GM12873 (cell line): ENCODE measurements around the gene JARID2.

ENCODE experiments used
- TF ChIP-seq, protein P1 (sequence below): IDR thresholded peaks from 2 replicates; pipeline ENCODE4 v1.5.1; 2012; ENCODE audit warnings: low read depth, mild to moderate bottlenecking, moderate library complexity, low read length, control low read depth; ENCODE audit not compliant: insufficient read depth; ENCODE audit errors: missing control alignments

The JARID2 gene

DNA sequence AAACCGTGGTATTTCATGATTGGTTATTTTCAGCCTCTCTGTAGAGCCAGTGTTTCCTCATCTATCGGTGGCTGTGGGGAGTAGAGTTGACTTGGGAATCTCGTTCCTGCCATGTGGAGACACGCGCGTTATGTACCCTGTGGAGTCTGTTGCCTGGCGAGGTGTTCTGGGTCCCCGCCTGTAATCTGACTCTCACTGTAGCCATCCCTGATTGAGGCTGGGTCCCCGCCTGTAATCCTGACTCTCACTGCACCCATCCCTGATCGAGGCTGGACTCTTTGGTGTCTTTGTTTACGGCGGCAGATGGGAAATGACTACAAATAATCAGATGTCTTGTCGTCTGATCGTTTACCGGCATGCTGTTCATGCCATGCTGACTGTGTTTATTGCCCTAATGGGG is 263.1 kb downstream of the JARID2 start:
- TF ChIP-seq, protein P1, sequence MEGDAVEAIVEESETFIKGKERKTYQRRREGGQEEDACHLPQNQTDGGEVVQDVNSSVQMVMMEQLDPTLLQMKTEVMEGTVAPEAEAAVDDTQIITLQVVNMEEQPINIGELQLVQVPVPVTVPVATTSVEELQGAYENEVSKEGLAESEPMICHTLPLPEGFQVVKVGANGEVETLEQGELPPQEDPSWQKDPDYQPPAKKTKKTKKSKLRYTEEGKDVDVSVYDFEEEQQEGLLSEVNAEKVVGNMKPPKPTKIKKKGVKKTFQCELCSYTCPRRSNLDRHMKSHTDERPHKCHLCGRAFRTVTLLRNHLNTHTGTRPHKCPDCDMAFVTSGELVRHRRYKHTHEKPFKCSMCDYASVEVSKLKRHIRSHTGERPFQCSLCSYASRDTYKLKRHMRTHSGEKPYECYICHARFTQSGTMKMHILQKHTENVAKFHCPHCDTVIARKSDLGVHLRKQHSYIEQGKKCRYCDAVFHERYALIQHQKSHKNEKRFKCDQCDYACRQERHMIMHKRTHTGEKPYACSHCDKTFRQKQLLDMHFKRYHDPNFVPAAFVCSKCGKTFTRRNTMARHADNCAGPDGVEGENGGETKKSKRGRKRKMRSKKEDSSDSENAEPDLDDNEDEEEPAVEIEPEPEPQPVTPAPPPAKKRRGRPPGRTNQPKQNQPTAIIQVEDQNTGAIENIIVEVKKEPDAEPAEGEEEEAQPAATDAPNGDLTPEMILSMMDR, result no peak

DNA sequence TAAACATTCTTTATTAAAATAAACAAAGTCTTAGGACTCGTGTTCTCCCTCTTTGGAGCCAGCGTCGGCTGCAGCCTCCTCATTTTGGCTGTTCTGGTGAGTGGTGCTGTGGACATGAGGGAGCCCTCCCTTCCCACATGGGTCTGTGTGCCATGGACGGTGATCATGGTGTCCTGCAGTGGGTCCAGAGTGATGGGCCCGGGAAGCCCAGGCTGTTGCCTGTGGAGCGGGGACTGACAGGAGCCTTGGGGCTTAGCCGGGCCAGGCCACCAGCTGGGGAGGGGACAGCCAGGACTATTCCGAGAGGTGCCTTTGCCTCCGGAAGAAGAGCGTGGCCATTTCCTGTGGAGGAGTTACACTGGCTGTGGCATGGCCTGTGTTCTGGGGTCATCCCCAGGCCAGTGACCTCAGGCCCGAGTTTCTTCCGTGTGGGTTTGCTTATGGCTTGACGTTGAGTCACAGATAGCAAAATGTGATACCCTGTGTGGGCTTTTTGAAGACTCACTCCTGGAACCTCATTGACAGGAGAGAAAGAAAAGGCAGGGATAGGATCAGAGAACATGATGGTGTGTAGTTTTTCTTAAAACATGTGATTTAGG is 263.6 kb downstream of the JARID2 start:
- TF ChIP-seq, protein P1, result no peak

DNA sequence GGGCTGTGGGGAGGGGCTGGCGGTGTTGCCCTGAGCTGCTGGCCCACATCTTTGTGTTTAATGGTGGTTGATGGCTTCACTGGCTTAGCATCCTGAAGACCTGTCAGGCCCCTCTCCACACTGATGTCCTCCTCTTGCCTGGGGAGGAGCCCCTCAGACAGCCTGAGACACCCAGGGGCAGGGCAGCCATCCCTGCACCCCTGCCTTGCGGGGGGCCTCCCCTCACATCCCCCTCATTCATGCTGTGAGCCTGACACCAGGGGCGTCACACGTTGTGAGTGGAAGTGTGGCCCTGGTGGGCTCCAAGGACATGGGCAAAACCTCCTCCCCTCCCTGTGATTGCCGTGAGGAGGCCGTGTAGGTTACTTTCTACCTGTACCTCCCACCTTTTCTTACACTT is 264.3 kb downstream of the JARID2 start:
- TF ChIP-seq, protein P1, result no peak

DNA sequence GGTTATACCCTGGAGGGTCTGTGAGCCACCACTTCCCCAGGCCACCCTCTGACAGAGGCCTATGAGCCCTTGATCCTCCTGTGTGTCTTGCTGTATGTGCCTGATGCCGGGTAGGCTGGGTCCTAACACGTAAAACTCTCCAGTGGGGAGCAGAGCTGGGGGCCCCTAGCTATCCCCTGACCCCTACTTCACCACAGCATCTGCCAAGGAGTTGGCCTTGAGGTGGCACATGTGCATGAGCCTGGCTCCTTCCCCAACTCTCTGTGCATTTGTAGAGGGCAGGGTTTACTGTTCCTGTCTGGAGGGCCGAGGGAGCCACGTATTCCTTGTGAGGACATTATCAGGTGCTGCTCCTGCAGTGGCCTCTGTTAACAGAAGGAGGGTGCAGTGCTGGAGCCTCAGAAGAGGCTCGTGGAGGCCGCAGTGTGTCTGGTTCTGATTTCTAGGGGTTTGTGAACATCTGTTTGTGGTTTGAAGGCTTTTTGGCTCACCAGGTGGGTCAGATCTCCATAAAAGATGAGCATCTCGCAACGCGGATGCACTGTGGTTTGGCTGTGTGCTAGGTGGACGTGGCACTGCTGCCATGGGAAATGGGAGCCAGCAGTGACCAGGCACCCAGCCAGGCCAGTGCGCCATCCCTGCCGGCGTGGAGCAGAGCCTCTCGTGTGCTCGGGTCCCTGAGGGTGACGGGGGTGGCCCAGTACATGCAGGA is 264.8 kb downstream of the JARID2 start:
- TF ChIP-seq, protein P1, result no peak

DNA sequence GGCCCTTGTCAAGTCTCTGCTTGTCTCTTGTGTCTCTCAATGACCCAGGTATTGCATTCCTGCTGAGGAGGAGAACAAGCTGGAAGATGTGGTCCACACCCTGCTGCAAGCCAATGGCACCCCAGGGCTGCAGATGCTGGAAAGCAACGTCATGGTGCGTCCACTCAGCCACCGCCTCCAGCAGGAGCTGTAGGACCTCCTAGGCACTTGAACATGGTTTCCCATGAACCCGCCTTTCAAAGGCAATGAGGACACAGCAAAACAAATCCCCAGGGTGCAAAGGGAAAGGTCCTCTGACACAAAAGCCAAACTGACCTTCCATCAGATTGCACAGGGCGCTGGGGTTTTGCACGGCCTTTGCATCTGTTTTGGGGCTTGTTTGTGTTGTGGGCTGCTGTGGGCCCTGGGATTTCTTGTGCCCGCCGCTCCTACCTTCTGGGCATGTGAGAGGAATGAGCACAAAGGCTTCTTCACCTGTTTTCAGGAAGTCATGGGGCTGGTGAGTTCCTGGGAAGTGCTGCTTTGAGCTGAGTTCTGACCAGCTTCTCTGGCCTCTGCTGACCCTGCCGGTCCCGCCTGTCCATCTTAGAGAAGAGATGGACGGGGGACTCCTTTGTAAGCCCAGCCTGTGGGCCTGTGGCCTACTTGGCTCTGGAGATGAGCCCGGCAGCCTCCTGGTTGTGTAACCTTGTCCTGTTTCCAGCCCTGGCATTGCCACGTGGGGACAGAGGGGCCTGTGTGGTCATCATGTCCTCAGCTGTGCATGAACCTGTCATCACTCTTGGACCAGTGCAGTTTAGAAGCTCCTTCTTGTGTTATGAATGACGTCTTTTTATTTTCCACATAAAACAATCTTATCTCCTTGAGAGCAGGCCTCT is 265.6 kb downstream of the JARID2 start:
- TF ChIP-seq, protein P1, result no peak

DNA sequence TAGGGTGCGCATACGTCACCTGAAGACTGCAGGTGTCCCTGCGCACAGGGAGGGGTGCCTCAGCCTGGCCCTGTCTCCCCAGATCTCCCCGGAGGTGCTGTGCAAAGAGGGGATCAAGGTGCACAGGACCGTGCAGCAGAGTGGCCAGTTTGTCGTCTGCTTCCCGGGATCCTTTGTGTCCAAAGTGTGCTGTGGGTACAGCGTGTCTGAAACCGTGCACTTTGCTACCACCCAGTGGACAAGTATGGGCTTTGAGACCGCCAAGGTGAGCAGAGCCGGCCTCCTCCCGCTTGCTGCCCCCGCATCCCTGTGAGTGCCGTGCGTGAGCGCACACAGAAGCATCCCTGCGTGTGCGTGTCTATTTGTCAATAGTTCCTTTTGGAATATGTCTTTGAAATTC is 266.3 kb downstream of the JARID2 start:
- TF ChIP-seq, protein P1, result no peak

DNA sequence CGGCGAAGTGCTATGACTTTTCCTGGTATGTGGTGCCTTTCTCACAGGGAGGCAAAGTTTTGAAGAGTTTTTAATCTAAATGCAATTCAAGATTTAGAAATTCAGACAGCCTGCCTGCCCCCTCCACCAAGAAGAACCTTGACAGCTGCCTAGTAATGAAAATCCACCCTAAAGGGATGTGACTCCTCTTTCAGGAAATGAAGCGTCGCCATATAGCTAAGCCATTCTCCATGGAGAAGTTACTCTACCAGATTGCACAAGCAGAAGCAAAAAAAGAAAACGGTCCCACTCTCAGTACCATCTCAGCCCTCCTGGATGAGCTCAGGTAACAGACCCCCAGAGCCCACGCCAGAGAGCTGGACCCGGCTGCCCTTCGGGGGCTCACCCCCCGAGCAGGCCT is 266.9 kb downstream of the JARID2 start:
- TF ChIP-seq, protein P1, result no peak
